ENCODE measurements around the gene KNL1. TPM values are rescaled to one million over a fixed set of nuclear protein-coding genes. Genes with fewer than 3 reads are reported as not detected.

The KNL1 gene, protein sequence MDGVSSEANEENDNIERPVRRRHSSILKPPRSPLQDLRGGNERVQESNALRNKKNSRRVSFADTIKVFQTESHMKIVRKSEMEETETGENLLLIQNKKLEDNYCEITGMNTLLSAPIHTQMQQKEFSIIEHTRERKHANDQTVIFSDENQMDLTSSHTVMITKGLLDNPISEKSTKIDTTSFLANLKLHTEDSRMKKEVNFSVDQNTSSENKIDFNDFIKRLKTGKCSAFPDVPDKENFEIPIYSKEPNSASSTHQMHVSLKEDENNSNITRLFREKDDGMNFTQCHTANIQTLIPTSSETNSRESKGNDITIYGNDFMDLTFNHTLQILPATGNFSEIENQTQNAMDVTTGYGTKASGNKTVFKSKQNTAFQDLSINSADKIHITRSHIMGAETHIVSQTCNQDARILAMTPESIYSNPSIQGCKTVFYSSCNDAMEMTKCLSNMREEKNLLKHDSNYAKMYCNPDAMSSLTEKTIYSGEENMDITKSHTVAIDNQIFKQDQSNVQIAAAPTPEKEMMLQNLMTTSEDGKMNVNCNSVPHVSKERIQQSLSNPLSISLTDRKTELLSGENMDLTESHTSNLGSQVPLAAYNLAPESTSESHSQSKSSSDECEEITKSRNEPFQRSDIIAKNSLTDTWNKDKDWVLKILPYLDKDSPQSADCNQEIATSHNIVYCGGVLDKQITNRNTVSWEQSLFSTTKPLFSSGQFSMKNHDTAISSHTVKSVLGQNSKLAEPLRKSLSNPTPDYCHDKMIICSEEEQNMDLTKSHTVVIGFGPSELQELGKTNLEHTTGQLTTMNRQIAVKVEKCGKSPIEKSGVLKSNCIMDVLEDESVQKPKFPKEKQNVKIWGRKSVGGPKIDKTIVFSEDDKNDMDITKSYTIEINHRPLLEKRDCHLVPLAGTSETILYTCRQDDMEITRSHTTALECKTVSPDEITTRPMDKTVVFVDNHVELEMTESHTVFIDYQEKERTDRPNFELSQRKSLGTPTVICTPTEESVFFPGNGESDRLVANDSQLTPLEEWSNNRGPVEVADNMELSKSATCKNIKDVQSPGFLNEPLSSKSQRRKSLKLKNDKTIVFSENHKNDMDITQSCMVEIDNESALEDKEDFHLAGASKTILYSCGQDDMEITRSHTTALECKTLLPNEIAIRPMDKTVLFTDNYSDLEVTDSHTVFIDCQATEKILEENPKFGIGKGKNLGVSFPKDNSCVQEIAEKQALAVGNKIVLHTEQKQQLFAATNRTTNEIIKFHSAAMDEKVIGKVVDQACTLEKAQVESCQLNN (N-terminal part only)
- 15.5 and 23.8 TPM in 2 replicates for total RNA-seq

DNA sequence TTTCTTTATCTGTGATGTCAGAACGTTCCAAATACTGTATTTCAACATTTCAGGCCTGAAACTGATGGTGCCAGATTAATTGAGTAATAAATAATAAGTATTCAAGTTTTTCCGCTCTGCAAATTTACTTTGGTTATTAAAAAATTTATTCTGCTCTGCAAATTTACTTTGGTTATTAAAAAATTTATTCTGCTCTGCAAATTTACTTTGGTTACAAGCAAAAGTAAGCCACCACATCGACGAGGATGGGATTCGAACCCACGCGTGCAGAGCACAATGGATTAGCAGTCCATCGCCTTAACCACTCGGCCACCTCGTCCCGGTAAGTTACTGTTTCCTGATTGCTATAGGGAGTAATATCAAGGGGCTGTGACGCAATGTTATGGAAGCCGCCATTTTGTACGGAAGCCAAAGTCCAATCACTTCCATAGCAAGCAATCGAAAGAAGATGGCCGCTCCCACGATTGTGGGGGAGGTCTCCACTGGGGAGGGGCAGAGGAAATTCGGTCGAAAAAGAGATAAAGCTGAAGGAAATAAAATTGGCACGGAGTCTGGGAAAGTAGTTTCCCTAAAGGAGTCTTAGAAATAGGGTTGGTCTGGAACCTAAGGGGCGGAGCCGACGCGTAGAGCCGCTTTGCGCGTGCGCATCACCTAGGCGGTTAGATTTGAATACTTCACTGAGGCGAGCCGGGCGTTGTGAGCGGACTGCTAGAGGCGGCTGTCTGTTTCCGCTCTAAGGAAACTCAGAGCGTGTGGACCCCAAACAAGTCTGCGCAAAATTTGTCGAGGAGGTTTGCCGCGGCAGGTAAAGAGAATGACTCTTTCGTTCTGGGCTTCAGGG, at the start of gene KNL1:
KNL1 (plus strand) TSS at position 662 of the 841 bp plus-strand sequence. CDS start 8,683 bp downstream, outside the sequence.

DNA sequence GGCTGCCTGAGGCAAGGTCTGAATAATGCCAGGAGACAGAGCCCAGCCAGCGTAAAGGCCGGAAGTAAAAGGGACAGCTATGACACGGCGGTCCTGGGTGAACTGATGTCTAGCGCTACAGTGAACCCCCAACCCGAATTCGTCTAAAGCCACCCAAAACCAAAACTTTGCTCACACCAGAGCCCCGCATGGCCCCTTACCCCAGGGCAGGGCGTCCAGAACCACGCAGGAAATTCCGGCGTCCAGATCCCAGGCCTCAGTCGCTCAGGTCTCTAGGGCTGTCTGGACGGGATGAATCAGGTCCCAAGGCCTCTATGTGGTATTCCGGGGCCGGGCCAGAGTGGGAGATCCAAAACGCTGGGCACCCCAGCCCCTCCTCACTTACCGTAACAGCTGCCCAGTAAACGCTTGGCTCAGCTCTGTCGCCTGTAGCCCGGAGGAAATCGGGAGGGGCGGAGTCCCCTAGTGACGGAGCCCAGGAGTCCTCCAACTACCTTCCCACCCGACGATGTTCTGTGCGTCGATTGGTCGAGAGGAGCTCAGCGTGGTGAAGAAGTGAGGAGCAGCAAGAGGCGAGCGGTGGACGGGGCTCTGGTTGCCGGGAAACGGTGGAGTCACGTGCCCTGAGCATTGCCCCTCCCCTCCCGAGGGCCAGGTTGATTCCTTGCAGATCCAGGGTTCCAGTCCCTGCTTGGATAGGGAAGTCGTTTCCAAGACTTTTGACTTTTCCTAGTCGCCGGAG, 29.3 kb upstream of the KNL1 start, which contains the start of gene CCDC32:
CCDC32 (minus strand) TSS at position 452 of the 742 bp plus-strand sequence. CDS start 2,027 bp downstream, outside the sequence.

DNA sequence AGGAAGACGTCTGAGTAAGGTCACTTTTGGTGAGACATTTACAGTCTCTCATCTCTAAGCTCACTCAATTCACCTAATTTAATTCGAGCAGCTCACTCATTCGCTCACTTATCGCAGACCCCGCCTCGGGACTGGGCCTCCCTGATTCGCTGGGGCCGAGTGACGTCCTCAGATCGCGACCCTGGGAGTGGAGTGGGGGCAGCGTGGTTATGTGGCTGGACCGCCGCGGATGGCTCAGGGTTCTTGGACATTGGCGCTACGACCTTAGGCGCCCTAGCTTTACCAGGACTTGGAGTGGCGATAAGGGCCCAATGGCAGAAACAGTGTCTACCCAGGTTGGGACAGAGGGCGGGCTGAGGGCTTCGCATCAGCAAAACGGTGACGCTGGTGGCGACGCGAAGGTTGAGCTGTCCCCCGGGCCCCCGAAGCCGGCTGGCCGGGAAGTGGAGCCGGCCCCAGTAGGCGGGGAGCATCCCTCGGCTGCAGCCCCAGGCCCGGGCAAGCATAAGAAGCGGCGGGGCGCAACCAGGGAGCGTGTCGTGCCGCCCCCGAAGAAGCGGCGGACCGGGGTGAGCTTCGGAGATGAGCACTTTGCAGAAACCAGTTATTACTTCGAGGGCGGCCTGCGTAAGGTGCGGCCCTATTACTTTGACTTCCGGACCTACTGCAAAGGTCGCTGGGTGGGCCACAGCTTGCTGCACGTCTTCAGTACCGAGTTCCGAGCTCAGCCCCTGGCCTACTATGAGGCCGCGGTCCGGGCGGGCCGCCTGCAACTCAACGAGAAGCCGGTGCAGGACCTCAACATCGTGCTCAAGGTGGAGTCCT, 24.7 kb upstream of the KNL1 start, which contains the start of gene RPUSD2:
RPUSD2 (plus strand) TSS at position 171 of the 825 bp plus-strand sequence; CDS start at position 210, 39 bp downstream.

DNA sequence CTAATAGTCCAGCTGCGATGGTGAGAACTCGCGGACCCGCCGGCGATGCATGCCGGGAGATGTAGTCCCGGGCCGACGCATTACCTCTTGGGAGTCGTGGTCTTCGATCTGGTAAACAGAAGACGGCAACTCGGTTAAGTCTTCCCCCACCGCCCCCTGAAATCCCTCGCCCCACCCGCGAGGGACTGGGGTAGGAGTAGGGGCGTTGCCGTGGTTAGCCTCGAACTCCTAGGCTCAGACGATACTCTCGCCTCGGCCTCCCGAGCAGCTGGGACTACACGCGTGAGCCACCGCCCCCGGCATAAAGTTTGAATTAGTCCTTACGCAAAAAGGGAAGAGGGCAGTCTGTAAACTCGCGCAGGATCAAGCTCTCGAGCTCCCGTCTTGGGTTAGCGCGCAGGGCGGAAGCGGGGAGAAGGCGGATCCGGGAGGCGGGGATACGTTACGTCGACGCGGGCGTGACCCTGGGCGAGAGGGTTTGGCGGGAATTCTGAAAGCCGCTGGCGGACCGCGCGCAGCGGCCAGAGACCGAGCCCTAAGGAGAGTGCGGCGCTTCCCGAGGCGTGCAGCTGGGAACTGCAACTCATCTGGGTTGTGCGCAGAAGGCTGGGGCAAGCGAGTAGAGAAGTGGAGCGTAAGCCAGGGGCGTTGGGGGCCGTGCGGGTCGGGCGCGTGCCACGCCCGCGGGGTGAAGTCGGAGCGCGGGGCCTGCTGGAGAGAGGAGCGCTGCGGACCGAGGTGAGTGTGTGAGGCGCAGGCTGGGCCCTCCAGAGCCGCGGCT, 100.8 kb downstream of the KNL1 start, which contains the start of gene RAD51:
RAD51 (plus strand) TSS at position 487 of the 781 bp plus-strand sequence. CDS start 3,585 bp downstream, outside the sequence.

Small RNA genes within 50 kb of the gene (small RNA-seq; reads per million reads assigned to genes)
- gene RF00017 (not detected), gene RN7SL376P (not detected)

Other genes starting within 250 kb of the KNL1 start
- gene PHGR1, start 243.2 kb upstream of the KNL1 start, total RNA-seq = not detected in 2 replicates
- 0.11 and 0.13 TPM in 2 replicates for gene DISP2, start 236.0 kb upstream of the KNL1 start, total RNA-seq
- gene KNSTRN, start 211.5 kb upstream of the KNL1 start, total RNA-seq = 32.6 and 32.7 TPM in 2 replicates
- 33.5 and 35.7 TPM in 2 replicates for gene IVD, start 188.5 kb upstream of the KNL1 start, total RNA-seq
- gene BAHD1, start 153.3 kb upstream of the KNL1 start, total RNA-seq = 5.7 and 8.1 TPM in 2 replicates
- 13.3 and 15.8 TPM in 2 replicates for gene CHST14, start 123.3 kb upstream of the KNL1 start, total RNA-seq
- 27.7 and 28.1 TPM in 2 replicates for gene CCDC32, start 29.2 kb upstream of the KNL1 start, total RNA-seq
- 8.2 and 8.6 TPM in 2 replicates for gene RPUSD2, start 24.9 kb upstream of the KNL1 start, total RNA-seq
- 2.4 and 4.8 TPM in 2 replicates for gene RAD51, start 100.9 kb downstream of the KNL1 start, total RNA-seq
- gene RMDN3, start 161.0 kb downstream of the KNL1 start, total RNA-seq = 17.4 and 18.5 TPM in 2 replicates
- gene GCHFR, start 169.8 kb downstream of the KNL1 start, total RNA-seq = 5.2 and 5.5 TPM in 2 replicates
- gene C15orf62, start 175.7 kb downstream of the KNL1 start, total RNA-seq = 0.11 and 0.26 TPM in 2 replicates
- gene ZFYVE19, start 212.8 kb downstream of the KNL1 start, total RNA-seq = 14.6 and 22.3 TPM in 2 replicates
- gene DNAJC17, start 213.2 kb downstream of the KNL1 start, total RNA-seq = 23.9 and 26.1 TPM in 2 replicates
- not detected in 2 replicates for gene PPP1R14D, start 234.5 kb downstream of the KNL1 start, total RNA-seq
- gene SPINT1, start 249.8 kb downstream of the KNL1 start, total RNA-seq = 0.26 and 0.97 TPM in 2 replicates

All from articular chondrocyte of knee joint (primary cell).